ENCODE results near the gene HNRNPR.
A peak's percentile ranks its signal among the peaks of the same experiment; 100 is the strongest.

HNRNPR gene

DNA sequence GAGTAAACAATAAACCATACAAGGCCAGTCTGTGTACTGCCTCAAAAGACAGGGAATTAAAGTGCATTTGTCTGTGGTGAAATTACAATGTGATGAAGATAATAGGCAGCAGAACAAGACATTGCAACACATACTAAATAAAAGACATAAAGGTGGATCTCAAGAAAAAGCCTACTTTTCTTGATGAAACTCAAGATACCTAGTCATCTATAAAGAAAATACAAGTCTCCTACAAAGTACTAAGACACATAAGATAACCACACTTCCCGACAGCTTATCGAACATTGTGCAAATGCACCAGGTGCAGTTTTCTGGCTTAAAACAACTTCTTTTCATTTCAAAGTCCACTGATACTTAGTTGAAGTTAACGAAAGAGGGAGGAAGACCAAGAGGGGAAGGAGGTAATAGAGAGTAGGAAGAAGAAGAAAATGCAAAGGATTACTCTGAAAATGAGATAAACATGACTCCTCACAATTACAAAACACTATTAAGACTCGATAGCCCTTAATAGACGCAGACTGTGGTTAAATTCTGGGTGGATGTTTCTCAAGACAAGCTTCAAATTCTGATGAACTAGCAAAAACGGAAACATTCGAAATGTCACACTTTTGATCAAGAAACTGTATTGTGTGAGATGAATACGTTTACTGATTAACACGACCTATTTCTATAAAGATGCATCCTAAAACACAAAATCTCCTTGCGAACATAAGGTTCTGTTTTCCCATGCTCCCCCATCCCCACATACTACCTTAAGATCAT lies 2.0 kb downstream of the HNRNPR start:
- H3K9me3 ChIP-seq (ENCODE audit: insufficient read depth, low read length) = no peaks in the 10 kb centered on the region
- peaks cover 70% of the 10 kb centered on the region for H3K79me2 ChIP-seq (ENCODE audit: low read length)
- H3K36me3 ChIP-seq (replicated peaks; ENCODE audit: low read depth, low read length) = peaks cover 12% of the 10 kb centered on the region
- no peak for TF ChIP-seq EZH2phosphoT487 (IDR thresholded peaks at IDR 0.05; ENCODE audit: low read depth)
- TF ChIP-seq, protein P1, sequence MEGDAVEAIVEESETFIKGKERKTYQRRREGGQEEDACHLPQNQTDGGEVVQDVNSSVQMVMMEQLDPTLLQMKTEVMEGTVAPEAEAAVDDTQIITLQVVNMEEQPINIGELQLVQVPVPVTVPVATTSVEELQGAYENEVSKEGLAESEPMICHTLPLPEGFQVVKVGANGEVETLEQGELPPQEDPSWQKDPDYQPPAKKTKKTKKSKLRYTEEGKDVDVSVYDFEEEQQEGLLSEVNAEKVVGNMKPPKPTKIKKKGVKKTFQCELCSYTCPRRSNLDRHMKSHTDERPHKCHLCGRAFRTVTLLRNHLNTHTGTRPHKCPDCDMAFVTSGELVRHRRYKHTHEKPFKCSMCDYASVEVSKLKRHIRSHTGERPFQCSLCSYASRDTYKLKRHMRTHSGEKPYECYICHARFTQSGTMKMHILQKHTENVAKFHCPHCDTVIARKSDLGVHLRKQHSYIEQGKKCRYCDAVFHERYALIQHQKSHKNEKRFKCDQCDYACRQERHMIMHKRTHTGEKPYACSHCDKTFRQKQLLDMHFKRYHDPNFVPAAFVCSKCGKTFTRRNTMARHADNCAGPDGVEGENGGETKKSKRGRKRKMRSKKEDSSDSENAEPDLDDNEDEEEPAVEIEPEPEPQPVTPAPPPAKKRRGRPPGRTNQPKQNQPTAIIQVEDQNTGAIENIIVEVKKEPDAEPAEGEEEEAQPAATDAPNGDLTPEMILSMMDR (IDR thresholded peaks at IDR 0.05; ENCODE audit: low read depth, low read length) = no peak
- peaks cover 63% of the 10 kb centered on the region for H4K20me1 ChIP-seq (ENCODE audit: insufficient read depth, low read length)
- H3K4me2 ChIP-seq (ENCODE audit: low read length) = peak overlapping the region; percentile 90
- H3K27ac ChIP-seq (ENCODE audit: low read length) = peak overlapping the region; percentile 17; the same call in 1 of the 2 replicates
- no peak overlapping the region for H2AFZ ChIP-seq (ENCODE audit: low read depth, low read length)
- H3K27me3 ChIP-seq (ENCODE audit: low read depth, low read length) = no peaks in the 10 kb centered on the region
- H3K4me1 ChIP-seq (ENCODE audit: low read length) = peaks cover 31% of the 10 kb centered on the region
- peak overlapping the region; percentile 91 for H3K9ac ChIP-seq (ENCODE audit: low read length)
- peak overlapping the region; percentile 98 for H3K4me3 ChIP-seq (ENCODE audit: low read length)

DNA sequence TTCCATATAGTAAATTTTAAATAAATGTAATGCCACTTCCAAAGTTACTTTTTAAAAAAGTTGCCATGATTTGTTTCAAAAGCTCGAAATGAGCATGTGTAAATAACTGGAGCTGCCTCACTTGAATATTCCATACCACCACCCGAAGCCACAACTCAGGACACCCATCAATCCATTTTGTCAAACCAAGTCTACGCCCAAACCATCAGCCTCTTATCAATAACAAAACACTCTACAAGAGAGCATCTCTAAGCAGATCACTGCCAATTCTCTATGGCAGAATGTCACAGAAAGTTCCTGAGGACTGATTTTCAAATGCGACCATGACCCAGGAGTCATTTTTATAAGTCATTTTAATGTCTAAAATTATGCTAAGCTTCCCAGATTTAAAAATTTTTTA lies 4.5 kb downstream of the HNRNPR start:
- peaks cover 21% of the 10 kb centered on the region for H3K36me3 ChIP-seq (replicated peaks; ENCODE audit: low read depth, low read length)
- H3K9ac ChIP-seq (ENCODE audit: low read length) = no peak overlapping the region
- H3K79me2 ChIP-seq (ENCODE audit: low read length) = peaks cover 88% of the 10 kb centered on the region
- no peak for TF ChIP-seq EZH2phosphoT487 (IDR thresholded peaks at IDR 0.05; ENCODE audit: low read depth)
- TF ChIP-seq, protein P1 (IDR thresholded peaks at IDR 0.05; ENCODE audit: low read depth, low read length) = no peak
- H3K9me3 ChIP-seq (ENCODE audit: insufficient read depth, low read length) = no peaks in the 10 kb centered on the region
- H3K4me1 ChIP-seq (ENCODE audit: low read length) = peaks cover 26% of the 10 kb centered on the region
- H4K20me1 ChIP-seq (ENCODE audit: insufficient read depth, low read length) = peaks cover 73% of the 10 kb centered on the region
- no peak overlapping the region for H2AFZ ChIP-seq (ENCODE audit: low read depth, low read length)
- no peak overlapping the region for H3K27ac ChIP-seq (ENCODE audit: low read length)
- H3K4me3 ChIP-seq (ENCODE audit: low read length) = no peak overlapping the region
- peak overlapping the region; percentile 90 for H3K4me2 ChIP-seq (ENCODE audit: low read length)
- H3K27me3 ChIP-seq (ENCODE audit: low read depth, low read length) = no peaks in the 10 kb centered on the region

DNA sequence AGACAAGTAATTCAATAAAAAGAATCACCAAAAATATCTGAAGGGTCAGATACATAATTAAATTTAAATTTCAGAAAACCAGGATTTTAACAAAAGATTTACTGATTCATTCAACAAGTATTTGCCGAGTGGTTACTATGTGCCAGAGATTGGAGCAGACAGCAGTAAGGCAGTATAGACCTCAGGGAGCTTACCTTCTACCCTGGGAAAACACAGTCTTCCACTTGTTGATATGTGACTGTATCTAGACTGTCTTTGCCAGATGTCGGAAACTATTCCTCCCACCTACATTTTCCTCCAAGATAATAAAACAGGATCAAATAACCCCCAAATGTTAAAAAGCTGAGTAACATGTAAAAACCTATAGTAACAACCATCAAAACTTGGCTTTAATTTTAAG lies 6.2 kb downstream of the HNRNPR start:
- H3K4me3 ChIP-seq (ENCODE audit: low read length) = no peak overlapping the region
- no peak overlapping the region for H3K27ac ChIP-seq (ENCODE audit: low read length)
- peaks cover 26% of the 10 kb centered on the region for H3K4me1 ChIP-seq (ENCODE audit: low read length)
- H3K9ac ChIP-seq (ENCODE audit: low read length) = no peak overlapping the region
- no peak overlapping the region for H2AFZ ChIP-seq (ENCODE audit: low read depth, low read length)
- H3K79me2 ChIP-seq (ENCODE audit: low read length) = peaks cover 90% of the 10 kb centered on the region
- peaks cover 71% of the 10 kb centered on the region for H4K20me1 ChIP-seq (ENCODE audit: insufficient read depth, low read length)
- peaks cover 31% of the 10 kb centered on the region for H3K36me3 ChIP-seq (replicated peaks; ENCODE audit: low read depth, low read length)
- no peaks in the 10 kb centered on the region for H3K27me3 ChIP-seq (ENCODE audit: low read depth, low read length)
- H3K4me2 ChIP-seq (ENCODE audit: low read length) = no peak overlapping the region
- no peaks in the 10 kb centered on the region for H3K9me3 ChIP-seq (ENCODE audit: insufficient read depth, low read length)
- TF ChIP-seq, protein P1 (IDR thresholded peaks at IDR 0.05; ENCODE audit: low read depth, low read length) = no peak
- TF ChIP-seq EZH2phosphoT487 (IDR thresholded peaks at IDR 0.05; ENCODE audit: low read depth) = no peak

DNA sequence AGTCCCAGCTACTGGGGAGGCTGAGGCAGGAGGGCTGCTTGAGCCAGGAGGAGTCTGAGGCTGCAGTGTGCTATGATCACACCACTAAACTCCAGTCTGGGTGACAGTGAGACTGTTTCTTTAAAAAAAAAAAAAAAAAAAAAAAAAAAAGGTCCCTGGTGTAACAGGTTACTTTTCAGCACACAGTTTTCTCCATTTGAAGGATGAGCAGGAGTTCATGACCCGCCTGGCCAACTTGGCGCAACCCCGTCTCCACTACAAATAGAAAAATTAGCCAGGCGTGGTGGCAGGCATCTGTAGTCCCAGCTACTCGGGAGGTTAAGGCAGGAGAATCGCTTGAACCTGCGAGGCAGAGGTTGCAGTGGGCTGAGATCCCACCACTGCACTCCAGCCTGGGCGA lies 12.4 kb downstream of the HNRNPR start:
- Histone ChIP-seq H2AFZ (ENCODE audit: low read depth, low read length) (no peak overlapping the region), H3K79me2 (ENCODE audit: low read length) (peaks cover 84% of the 10 kb centered on the region), H3K4me1 (ENCODE audit: low read length) (no peaks in the 10 kb centered on the region), H3K27me3 (ENCODE audit: low read depth, low read length) (no peaks in the 10 kb centered on the region), H3K9ac (ENCODE audit: low read length) (no peak overlapping the region), H3K36me3 (replicated peaks; ENCODE audit: low read depth, low read length) (peaks cover 33% of the 10 kb centered on the region), H3K9me3 (ENCODE audit: insufficient read depth, low read length) (no peaks in the 10 kb centered on the region), H3K4me2 (ENCODE audit: low read length) (no peak overlapping the region), H4K20me1 (ENCODE audit: insufficient read depth, low read length) (peaks cover 17% of the 10 kb centered on the region; the same call in 1 of the 2 replicates), H3K27ac (ENCODE audit: low read length) (no peak overlapping the region), H3K4me3 (ENCODE audit: low read length) (no peak overlapping the region)
- TF ChIP-seq, protein P1 (IDR thresholded peaks at IDR 0.05; ENCODE audit: low read depth, low read length) = no peak
- TF ChIP-seq EZH2phosphoT487 (IDR thresholded peaks at IDR 0.05; ENCODE audit: low read depth) = no peak

Data from OCI-LY3 (cell line).